ENCODE data around the gene RAB34.
"Not testable (repeated sequence)": the region's sequence is repeated elsewhere in the genome, so short reads cannot be mapped to it uniquely, and the experiment has no call there.

Gene RAB34

GRCh38 chr17:28726627-28727491 lies 9.2 kb upstream of the RAB34 start:
- Histone ChIP-seq H3K36me3 (ENCODE audit: control insufficient read depth in 5 of 5, insufficient read depth in 5 of 5, low read length in 5 of 5) (peaks cover 5 to 29% (median 25%) of the 10 kb centered on the region in 5 donors), H3K4me1 (ENCODE audit: control insufficient read depth in 5 of 5, insufficient read depth in 5 of 5, low read length in 5 of 5) (peaks cover 5 to 44% (median 41%) of the 10 kb centered on the region in 5 donors), H3K9me3 (ENCODE audit: control insufficient read depth in 5 of 5, low read length in 5 of 5) (no peaks in the 10 kb centered on the region), H3K4me3 (ENCODE audit: low read depth in 1 of 5, low read length in 5 of 5) (peak overlapping the region; percentile 41 to 95 (median 72)), H3K27ac (ENCODE audit: low read depth, low read length) (peak overlapping the region; percentile 65), H3K9ac (ENCODE audit: low read length in 5 of 5) (peak overlapping the region in 4 of 5 donors; percentile 30 to 78 (median 66)), H3K27me3 (ENCODE audit: control insufficient read depth in 5 of 5, insufficient read depth in 4 of 5, low read length in 5 of 5) (no peaks in the 10 kb centered on the region)

- Histone ChIP-seq H3K4me3 (ENCODE audit: low read depth in 1 of 5, low read length in 5 of 5) (peak within 1 kb of the TSS; percentile 41 to 95 (median 72)), H3K9me3 (ENCODE audit: control insufficient read depth in 5 of 5, low read length in 5 of 5) (no peaks in the 10 kb centered on the region), H3K4me1 (ENCODE audit: control insufficient read depth in 5 of 5, insufficient read depth in 5 of 5, low read length in 5 of 5) (peaks cover 9 to 50% (median 47%) of the 10 kb centered on the region in 5 donors), H3K9ac (ENCODE audit: low read length in 5 of 5) (peak within 1 kb of the TSS in 4 of 5 donors; percentile 58 to 78 (median 71)), H3K36me3 (ENCODE audit: control insufficient read depth in 5 of 5, insufficient read depth in 5 of 5, low read length in 5 of 5) (peaks cover 8 to 34% (median 30%) of the 10 kb centered on the region in 5 donors), H3K27ac (ENCODE audit: low read depth, low read length) (peak within 1 kb of the TSS; percentile 65), H3K27me3 (ENCODE audit: control insufficient read depth in 5 of 5, insufficient read depth in 4 of 5, low read length in 5 of 5) (no peaks in the 10 kb centered on the region)
These were observed 8.6 kb upstream of the RAB34 start, which contains the start of gene TLCD1 for GRCh38 chr17:28726226-28726626. TSS of gene TLCD1 (minus strand) at chr17:28726233. CDS start at chr17:28726097, 136 bp downstream.

GRCh38 chr17:28725660-28726225 lies 8.1 kb upstream of the RAB34 start:
- Histone ChIP-seq H3K4me1 (ENCODE audit: control insufficient read depth in 5 of 5, insufficient read depth in 5 of 5, low read length in 5 of 5) (peaks cover 9 to 55% (median 52%) of the 10 kb centered on the region in 5 donors), H3K9me3 (ENCODE audit: control insufficient read depth in 5 of 5, low read length in 5 of 5) (no peaks in the 10 kb centered on the region), H3K4me3 (ENCODE audit: low read depth in 1 of 5, low read length in 5 of 5) (peak overlapping the region; percentile 35 to 95 (median 60)), H3K27ac (ENCODE audit: low read depth, low read length) (peak overlapping the region; percentile 54), H3K27me3 (ENCODE audit: control insufficient read depth in 5 of 5, insufficient read depth in 4 of 5, low read length in 5 of 5) (no peaks in the 10 kb centered on the region), H3K36me3 (ENCODE audit: control insufficient read depth in 5 of 5, insufficient read depth in 5 of 5, low read length in 5 of 5) (peaks cover 8 to 34% (median 30%) of the 10 kb centered on the region in 5 donors), H3K9ac (ENCODE audit: low read length in 5 of 5) (peak overlapping the region in 4 of 5 donors; percentile 51 to 76 (median 66))

GRCh38 chr17:28725166-28725659 lies 7.5 kb upstream of the RAB34 start:
- Histone ChIP-seq H3K9me3 (ENCODE audit: control insufficient read depth in 5 of 5, low read length in 5 of 5) (no peaks in the 10 kb centered on the region), H3K27ac (ENCODE audit: low read depth, low read length) (peak overlapping the region; percentile 54), H3K9ac (ENCODE audit: low read length in 5 of 5) (peak overlapping the region in 4 of 5 donors; percentile 51 to 76 (median 66)), H3K4me1 (ENCODE audit: control insufficient read depth in 5 of 5, insufficient read depth in 5 of 5, low read length in 5 of 5) (peaks cover 11 to 60% (median 58%) of the 10 kb centered on the region in 5 donors), H3K36me3 (ENCODE audit: control insufficient read depth in 5 of 5, insufficient read depth in 5 of 5, low read length in 5 of 5) (peaks cover 8 to 34% (median 30%) of the 10 kb centered on the region in 5 donors), H3K4me3 (ENCODE audit: low read depth in 1 of 5, low read length in 5 of 5) (peak overlapping the region; percentile 35 to 95 (median 60)), H3K27me3 (ENCODE audit: control insufficient read depth in 5 of 5, insufficient read depth in 4 of 5, low read length in 5 of 5) (no peaks in the 10 kb centered on the region)

DNA sequence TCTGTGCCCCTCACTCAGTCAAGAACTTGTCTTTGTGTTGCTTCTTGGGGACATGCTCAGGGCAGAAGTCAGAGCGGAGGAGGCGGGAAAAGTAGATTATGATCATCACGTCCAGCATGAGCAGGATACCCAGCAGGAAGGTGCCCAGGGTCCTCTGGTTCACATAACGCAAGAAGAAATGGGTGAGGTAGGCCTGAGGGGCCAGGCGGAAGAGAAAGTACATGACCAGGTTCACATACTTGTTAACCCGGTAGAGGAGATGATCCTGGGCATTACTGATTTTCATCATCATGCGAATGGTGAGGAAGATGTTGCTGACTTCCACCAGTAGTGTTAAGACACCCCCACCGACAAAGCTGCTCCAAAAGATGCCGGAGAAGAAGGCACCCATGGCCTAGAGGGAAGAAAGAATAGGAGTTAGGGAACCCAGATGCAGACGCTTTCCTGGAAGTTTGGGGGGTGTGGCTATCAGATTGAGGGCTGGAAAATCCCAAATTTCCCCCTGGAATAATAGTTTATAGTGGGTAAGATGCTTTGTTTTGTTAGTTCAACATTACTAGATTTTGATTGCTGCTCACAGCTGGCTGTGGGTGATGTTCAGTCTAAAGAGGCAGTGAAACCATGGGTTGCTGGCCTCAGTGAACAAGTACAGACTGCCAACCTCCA lies 7.0 kb upstream of the RAB34 start:
- Histone ChIP-seq H3K36me3 (ENCODE audit: control insufficient read depth in 5 of 5, insufficient read depth in 5 of 5, low read length in 5 of 5) (peaks cover 8 to 34% (median 30%) of the 10 kb centered on the region in 5 donors), H3K27me3 (ENCODE audit: control insufficient read depth in 5 of 5, insufficient read depth in 4 of 5, low read length in 5 of 5) (peaks cover 0 to 3% (median 0%) of the 10 kb centered on the region in 5 donors), H3K9ac (ENCODE audit: low read length in 5 of 5) (no peak overlapping the region), H3K9me3 (ENCODE audit: control insufficient read depth in 5 of 5, low read length in 5 of 5) (no peaks in the 10 kb centered on the region), H3K27ac (ENCODE audit: low read depth, low read length) (peak overlapping the region; percentile 54), H3K4me1 (ENCODE audit: control insufficient read depth in 5 of 5, insufficient read depth in 5 of 5, low read length in 5 of 5) (peaks cover 14 to 66% (median 60%) of the 10 kb centered on the region in 5 donors), H3K4me3 (ENCODE audit: low read depth in 1 of 5, low read length in 5 of 5) (no peak overlapping the region)

- peak overlapping the region; percentile 17 for H3K27ac ChIP-seq (ENCODE audit: low read depth, low read length)
- H3K4me1 ChIP-seq (ENCODE audit: control insufficient read depth in 5 of 5, insufficient read depth in 5 of 5, low read length in 5 of 5), result peaks cover 14 to 66% (median 60%) of the 10 kb centered on the region in 5 donors
- not testable (repeated sequence) for H3K9me3 ChIP-seq (ENCODE audit: control insufficient read depth in 5 of 5, low read length in 5 of 5); H3K27me3 ChIP-seq (ENCODE audit: control insufficient read depth in 5 of 5, insufficient read depth in 4 of 5, low read length in 5 of 5); H3K9ac ChIP-seq (ENCODE audit: low read length in 5 of 5); H3K4me3 ChIP-seq (ENCODE audit: low read depth in 1 of 5, low read length in 5 of 5)
- H3K36me3 ChIP-seq (ENCODE audit: control insufficient read depth in 5 of 5, insufficient read depth in 5 of 5, low read length in 5 of 5), result peaks cover 8 to 34% (median 30%) of the 10 kb centered on the region in 5 donors
These were observed 6.3 kb upstream of the RAB34 start for GRCh38 chr17:28723836-28724499.

DNA sequence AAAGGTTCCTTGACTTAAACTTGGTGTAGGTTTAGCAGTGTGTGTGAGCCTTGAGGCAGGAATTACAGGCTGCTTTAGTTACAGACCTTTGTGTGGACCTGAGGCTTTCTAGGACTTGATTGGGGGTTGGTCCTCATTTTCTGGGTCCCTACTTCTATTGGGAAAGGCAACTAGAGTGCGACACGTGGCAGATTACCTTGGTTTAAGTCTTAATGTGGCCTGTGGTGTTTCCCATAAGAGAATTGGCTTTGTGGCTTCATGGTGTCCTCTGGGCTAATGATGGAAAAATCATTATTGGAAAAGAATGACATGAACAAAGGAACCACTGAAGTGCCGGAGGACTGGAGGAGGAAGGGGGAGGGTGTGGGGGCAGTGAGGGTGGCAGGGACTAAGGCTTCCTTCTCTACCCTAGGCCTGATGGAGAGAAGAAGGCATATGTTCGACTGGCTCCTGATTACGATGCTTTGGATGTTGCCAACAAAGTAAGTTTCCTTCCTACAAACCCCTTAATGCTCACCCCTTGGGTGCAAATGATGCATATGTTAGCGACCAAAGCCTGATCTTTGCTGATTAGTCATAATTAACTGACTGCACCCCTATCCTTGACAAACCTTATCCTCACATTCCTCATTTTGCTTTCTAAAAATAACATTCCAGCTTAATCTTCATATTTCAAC lies 5.6 kb upstream of the RAB34 start:
- Histone ChIP-seq H3K27ac (ENCODE audit: low read depth, low read length) (no peak overlapping the region), H3K9ac (ENCODE audit: low read length in 5 of 5) (no peak overlapping the region), H3K9me3 (ENCODE audit: control insufficient read depth in 5 of 5, low read length in 5 of 5) (no peaks in the 10 kb centered on the region), H3K36me3 (ENCODE audit: control insufficient read depth in 5 of 5, insufficient read depth in 5 of 5, low read length in 5 of 5) (peaks cover 8 to 34% (median 30%) of the 10 kb centered on the region in 5 donors), H3K4me3 (ENCODE audit: low read depth in 1 of 5, low read length in 5 of 5) (no peak overlapping the region), H3K4me1 (ENCODE audit: control insufficient read depth in 5 of 5, insufficient read depth in 5 of 5, low read length in 5 of 5) (peaks cover 14 to 69% (median 64%) of the 10 kb centered on the region in 5 donors), H3K27me3 (ENCODE audit: control insufficient read depth in 5 of 5, insufficient read depth in 4 of 5, low read length in 5 of 5) (peaks cover 0 to 3% (median 0%) of the 10 kb centered on the region in 5 donors)

DNA sequence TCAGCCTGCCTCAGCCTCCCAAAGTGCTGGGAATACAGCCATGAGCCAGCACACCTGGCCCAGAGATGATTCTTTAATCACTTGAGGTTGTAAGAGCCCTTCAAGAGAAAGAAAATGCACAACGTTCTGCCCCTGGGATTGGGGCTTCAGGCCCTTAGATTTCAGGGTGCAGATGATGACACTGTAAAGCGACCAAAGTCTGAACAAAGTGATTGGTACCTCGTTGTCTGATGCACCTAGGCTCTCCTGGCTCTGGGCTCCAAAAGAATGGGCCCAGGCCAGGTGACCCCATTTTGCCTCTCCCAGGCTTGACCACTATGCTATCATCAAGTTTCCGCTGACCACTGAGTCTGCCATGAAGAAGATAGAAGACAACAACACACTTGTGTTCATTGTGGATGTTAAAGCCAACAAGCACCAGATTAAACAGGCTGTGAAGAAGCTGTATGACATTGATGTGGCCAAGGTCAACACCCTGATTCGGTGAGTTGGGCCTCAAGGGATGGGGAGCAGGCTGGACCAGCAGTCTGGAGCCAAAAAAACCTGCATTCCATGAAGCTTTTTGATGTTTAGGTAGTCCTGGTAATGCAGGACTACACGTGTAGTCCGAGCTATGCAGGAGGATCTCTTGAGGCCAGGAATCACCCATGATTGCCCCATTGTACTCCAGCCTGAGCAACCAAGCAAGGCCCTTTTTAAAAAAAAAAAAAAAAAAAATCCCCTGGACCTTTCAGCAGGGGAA lies 4.9 kb upstream of the RAB34 start:
- Histone ChIP-seq H3K27ac (ENCODE audit: low read depth, low read length) (no peak overlapping the region), H3K4me3 (ENCODE audit: low read depth in 1 of 5, low read length in 5 of 5) (no peak overlapping the region), H3K4me1 (ENCODE audit: control insufficient read depth in 5 of 5, insufficient read depth in 5 of 5, low read length in 5 of 5) (peaks cover 14 to 68% (median 62%) of the 10 kb centered on the region in 5 donors), H3K27me3 (ENCODE audit: control insufficient read depth in 5 of 5, insufficient read depth in 4 of 5, low read length in 5 of 5) (peaks cover 0 to 3% (median 0%) of the 10 kb centered on the region in 5 donors), H3K36me3 (ENCODE audit: control insufficient read depth in 5 of 5, insufficient read depth in 5 of 5, low read length in 5 of 5) (peaks cover 8 to 34% (median 30%) of the 10 kb centered on the region in 5 donors), H3K9ac (ENCODE audit: low read length in 5 of 5) (no peak overlapping the region), H3K9me3 (ENCODE audit: control insufficient read depth in 5 of 5, low read length in 5 of 5) (no peaks in the 10 kb centered on the region)
